ENCODE results near the gene SH3BP1.
"Not testable (repeated sequence)": the region's sequence is repeated elsewhere in the genome, so short reads cannot be mapped to it uniquely, and the experiment has no call there.

The SH3BP1 gene, protein sequence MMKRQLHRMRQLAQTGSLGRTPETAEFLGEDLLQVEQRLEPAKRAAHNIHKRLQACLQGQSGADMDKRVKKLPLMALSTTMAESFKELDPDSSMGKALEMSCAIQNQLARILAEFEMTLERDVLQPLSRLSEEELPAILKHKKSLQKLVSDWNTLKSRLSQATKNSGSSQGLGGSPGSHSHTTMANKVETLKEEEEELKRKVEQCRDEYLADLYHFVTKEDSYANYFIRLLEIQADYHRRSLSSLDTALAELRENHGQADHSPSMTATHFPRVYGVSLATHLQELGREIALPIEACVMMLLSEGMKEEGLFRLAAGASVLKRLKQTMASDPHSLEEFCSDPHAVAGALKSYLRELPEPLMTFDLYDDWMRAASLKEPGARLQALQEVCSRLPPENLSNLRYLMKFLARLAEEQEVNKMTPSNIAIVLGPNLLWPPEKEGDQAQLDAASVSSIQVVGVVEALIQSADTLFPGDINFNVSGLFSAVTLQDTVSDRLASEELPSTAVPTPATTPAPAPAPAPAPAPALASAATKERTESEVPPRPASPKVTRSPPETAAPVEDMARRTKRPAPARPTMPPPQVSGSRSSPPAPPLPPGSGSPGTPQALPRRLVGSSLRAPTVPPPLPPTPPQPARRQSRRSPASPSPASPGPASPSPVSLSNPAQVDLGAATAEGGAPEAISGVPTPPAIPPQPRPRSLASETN

DNA sequence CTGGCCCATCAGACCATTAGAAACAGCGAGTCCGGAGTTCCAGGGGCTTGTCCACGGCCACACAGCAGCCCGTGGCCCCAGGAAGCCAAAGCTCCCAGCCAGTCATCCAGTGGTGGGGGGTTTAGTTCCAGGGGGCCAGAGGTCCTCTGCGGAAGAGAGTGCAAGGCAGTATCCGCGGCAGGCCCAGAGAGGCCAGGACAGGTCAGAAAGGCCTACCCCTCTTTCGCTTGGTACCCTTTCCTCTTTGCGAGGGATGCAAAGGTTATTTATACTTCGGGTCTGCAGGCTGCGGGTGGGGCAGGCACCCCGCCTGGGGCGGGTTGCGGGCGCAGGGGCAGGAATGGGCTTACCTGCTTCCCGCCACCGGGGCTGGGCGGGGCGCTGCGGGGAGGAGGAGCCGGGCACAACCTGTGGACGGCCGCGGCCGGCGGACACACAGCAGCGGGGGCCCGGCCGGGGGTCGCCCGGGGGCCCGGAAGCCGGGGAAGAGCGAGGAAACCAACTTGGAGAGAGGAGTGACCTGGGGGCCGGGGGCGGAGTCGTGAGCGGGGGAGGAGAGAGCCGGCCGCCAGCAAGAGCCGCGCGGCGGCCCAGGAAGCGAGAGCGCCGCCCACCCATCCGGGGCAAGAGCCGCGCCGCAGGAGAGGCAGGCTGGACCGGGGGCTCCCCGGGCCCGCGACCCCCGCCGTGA is at the start of gene SH3BP1:
TSS of gene SH3BP1 (plus strand) at position 600 of the 691 bp plus-strand sequence. CDS start 119 bp downstream, outside the sequence.
- peak; percentile 53 to 55 for DNase-seq (ENCODE audit: low read depth in 2 of 2)

DNA sequence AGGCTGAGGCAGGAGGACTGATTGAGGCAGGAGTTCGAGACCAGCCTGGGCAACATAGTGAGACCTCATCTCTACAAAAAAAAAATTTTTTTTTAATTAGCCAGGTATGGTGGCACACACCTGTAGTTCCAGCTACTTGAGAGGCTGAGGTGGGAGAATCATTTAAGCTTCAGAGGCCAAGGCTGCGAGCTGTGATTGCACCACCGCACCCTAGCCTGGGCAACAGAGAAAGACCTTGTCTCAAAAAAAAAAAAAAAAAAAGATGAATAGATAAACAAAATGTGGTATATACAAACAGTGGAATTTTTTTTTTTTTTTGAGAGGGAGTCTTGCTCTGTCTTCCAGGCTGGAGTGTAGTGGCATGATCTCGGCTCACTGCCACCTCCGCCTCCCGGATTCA is 48.4 kb upstream of the SH3BP1 start:
- DNase-seq (ENCODE audit: low read depth in 2 of 2), result not testable (repeated sequence)

DNA sequence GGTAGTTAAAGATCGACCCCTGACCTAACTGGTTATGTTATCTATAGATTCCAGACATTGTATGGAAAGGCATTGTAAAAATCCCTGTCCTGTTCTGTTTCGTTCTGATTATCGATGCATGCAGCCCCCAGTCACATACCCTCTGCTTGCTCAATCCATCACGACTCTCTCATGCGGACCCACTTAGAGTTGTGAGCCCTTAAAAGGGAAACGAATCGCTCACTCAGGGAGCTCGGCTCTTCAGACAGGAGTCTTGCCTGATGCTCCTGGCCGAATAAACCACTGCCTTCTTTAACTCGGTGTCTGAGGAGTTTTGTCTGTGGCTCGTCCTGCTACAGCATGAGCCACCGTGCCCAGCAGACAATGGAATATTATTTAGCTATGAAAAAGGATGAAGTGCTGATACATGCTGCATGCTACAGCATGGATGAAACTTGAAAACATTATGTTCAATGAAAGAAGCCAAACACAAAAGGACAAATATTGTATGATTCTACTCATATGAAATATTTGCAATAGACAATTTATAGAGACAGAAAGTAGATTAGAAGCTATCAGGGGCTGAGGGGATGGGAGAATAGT is 47.6 kb upstream of the SH3BP1 start:
- no peak for DNase-seq (ENCODE audit: low read depth in 2 of 2)

DNA sequence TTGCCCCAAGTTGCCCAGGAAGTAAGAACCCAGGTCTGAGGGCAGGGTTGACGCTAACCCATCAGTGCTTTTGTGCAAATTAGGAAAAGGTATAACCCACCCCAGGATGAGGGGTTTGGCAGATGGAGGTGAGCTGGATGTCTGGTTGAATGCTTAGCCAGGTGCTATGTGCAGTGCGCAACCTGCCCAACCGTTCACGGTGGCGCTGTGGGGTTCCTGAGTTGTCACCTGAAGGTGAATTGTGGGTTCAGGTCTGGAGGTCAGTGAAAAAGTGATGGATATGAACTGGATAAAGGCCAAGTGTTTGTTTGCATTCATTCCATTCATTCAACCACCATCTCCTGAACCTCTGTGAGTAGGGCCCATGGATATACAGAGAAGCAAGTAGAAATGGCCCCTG is 45.2 kb upstream of the SH3BP1 start:
- DNase-seq (ENCODE audit: low read depth in 2 of 2), result no peak

DNA sequence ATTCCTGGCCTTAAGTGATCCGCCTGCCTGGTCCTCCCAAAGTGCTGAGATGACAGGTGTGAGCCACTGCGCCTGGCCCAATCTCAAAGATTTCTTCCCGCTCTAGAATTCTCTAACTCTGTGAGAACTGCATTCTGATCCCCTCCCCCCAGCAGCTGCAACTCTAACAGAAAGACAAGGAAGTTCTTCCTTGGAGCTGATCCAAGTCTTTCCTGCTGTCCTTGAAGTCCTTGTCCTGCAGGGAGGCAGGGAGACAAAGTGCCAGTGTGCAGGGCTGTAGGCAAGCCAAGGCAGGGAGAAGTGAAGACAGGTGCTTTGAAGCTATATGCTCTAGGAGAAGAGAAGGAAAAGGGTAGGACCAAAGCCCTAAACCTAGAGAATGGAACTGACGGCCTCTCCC is 40.3 kb upstream of the SH3BP1 start:
- DNase-seq (ENCODE audit: low read depth in 2 of 2), result no peak

DNA sequence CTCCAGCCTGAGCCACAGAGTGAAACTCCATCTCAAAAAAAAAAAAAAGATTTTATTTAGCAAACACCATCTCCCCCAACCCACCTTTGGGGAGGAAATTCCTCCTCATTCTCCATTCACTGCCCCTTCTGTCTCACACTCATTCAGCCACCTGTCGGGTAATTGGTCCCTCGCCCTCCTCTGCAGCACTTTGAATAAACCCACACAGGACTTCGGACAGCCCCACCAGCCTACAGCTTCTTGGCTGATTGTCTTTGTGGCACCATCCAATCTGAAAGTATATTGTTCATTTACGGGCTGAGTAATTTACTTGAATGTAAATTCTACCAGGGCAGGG is 38.3 kb upstream of the SH3BP1 start:
- DNase-seq (ENCODE audit: low read depth in 2 of 2), result no peak

DNA sequence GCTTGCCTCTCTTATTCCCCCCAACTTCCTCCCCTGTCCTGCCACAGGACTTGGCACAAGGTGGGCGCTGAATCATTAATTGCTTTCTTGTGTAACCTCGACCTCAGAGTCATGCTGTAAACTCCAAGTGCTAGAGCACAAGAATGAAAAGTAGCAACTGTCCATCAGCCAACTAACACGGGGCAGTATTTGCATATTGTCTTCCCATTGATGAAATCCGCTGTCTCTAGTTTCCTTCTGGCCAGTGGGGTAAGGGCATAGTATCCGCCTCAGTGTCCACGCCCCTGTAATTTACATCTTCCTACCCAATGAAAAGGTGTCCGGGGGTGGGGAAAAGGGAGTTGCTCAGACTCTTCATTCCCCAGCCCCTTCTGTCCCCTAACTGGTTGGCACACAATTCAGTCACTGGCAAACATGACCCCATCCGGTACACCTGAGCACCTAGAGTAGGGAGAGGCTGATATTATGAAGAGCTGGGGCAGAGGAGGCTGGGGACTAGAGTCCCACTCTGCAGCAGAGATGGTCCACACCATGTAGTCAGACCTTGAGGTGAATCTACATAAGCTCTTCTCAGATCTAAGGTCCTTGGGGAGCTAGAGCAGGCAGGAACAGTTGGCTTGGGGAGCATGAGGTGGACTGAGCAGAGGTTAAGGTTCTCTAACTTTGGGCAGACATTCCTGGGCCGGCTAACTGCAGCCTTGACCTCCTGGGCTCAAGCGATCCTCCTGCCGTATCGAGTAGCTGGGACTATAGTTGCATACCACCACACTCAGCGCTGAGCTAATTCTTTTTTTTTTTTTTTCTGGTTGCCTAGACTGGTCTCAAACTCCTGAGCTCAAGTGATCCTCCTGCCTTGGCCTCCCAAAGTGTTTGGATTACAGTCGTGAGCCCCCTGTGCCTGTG is 37.7 kb upstream of the SH3BP1 start:
- DNase-seq (ENCODE audit: low read depth in 2 of 2), result no peak

DNA sequence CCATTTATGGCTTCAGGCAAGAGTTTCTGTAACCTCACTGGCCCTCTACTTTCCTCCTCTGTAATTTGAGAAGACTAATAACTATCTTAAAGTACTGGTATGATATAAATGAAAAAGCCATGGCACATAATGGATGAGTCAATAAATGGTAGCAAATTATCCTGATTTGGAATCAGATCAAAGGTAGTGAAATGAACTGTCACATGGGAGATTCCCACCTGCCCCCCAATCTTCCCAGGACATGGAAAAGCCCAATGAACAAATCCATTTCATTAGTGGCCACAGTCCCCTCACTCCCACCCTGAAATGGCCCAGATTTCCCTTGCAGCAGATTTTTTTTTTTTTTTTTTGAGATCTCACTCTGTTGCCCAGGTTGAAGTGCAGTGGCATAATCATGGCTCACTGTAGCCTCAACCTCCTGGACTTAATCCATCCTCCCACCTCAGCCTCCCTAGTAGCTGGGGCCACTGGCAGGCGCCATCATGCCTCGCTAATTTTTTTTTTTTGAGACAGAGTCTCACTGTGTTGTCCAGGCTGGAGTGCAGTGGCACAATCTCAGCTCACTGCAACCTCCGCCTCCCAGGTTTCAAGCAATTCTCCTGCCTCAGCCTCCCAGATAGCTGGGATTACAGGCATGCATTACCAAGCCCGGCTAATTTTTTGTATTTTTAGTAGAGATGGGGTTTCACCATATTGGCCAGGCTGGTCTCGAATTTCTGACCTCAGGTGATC is 36.8 kb upstream of the SH3BP1 start:
- DNase-seq (ENCODE audit: low read depth in 2 of 2), result not testable (repeated sequence)

DNA sequence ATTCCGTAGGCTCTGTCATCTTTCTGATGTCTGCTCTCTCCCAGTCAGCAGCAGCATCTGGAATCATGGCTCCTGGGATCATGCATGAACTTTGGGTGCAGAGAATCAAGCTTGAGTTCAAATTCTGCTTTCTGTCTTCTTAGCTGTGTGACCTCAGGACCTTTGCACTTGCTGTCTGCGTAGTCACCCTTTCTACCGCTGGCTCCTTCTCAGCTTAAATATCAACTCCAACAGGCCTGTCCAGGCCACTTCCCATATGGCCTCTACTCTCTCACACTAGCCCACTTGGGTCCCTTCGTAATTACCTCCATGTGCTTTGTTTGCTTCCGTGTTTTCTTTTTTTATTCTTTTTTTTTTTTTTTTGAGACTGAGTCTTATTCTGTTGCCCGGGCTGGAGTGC is 35.4 kb upstream of the SH3BP1 start:
- DNase-seq (ENCODE audit: low read depth in 2 of 2), result no peak

DNA sequence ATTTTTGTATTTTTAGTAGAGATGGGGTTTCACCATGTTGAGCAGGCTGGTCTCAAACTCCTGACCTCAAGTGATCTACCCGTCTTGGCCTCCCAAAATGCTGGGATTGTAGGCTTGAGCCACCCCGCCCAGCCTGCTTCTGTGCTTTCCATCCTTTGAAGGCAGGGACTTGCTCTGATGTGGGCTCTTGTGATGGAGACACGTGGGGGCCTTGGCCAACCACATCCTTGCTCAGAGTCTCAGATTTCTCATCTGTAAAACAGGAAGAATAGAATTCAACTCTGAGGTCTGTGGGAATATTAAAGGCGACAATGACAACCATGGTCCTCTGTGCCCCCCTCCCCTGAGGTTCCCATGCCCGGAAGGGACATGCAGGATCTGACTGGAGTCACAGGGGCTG is 34.6 kb upstream of the SH3BP1 start:
- DNase-seq (ENCODE audit: low read depth in 2 of 2), result no peak

DNA sequence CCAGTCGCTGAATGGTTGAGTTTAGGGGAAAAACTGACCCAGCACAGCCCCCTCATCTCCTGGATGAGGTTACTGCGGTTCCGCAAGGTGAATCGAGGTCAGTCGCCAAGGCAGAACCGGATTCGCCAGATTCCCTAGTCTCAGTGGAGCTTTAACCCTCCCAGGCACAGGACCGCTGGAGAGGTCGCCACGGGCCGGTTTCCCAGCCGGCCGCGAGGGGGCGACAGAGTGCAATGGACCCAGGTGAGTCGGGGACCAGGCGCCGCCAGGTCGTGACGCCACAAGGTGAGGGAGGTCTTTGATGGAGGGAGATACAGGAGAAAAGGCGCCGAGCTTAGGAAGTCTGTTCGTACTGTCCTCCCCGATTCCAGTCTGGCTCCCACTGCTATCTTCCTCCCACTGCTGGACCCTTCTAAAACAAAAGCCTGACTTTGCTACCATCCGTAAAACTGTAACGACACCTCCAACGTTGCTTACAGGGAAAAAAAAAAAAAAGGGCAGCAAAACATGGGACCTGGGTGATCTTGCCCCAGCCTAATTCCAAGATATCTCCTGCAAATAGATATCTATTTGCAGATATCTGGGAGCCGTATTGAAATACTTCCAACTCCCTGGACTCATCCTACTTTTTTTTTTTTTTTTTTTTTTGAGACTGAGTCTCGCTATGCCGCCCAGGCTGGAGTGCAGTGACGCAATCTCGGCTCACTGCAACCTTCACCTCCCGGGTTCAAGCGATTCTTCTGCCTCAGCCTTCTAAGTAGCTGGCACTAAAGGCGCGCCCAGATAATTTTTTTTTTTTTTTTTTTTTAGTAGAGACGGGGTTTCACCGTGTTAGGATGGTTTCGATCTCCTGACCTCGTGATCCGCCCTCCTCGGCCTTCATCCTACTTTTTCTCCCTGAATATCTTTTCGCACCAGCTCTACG is 32.2 kb upstream of the SH3BP1 start:
- peak; percentile 81 to 82 for DNase-seq (ENCODE audit: low read depth in 2 of 2)

DNA sequence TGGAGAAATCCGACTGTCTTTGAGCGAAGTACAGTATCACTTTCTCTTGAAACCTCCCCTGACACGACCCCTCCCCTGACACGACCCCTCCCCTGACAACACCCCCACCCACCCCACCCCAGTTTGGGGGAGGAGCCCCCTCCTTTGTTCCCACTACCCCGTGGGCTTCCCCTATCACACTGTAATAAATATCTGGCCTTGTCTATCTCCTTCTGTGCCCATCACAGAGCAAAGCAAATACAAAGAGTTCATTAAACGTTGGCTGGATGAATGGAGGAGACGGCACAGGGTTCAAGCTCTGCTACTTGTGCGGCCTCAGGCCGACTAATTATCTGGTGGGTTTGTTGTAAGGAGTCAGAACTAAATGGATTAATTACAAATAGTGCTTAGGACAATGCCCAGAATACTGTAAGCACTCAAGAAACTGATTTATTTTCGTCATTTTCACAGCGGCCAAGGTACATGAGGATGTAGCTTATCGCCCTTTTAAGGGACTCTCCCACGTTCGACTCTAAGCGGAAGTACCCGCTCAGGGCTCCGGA is 31.5 kb upstream of the SH3BP1 start:
- DNase-seq (ENCODE audit: low read depth in 2 of 2), result no peak

DNA sequence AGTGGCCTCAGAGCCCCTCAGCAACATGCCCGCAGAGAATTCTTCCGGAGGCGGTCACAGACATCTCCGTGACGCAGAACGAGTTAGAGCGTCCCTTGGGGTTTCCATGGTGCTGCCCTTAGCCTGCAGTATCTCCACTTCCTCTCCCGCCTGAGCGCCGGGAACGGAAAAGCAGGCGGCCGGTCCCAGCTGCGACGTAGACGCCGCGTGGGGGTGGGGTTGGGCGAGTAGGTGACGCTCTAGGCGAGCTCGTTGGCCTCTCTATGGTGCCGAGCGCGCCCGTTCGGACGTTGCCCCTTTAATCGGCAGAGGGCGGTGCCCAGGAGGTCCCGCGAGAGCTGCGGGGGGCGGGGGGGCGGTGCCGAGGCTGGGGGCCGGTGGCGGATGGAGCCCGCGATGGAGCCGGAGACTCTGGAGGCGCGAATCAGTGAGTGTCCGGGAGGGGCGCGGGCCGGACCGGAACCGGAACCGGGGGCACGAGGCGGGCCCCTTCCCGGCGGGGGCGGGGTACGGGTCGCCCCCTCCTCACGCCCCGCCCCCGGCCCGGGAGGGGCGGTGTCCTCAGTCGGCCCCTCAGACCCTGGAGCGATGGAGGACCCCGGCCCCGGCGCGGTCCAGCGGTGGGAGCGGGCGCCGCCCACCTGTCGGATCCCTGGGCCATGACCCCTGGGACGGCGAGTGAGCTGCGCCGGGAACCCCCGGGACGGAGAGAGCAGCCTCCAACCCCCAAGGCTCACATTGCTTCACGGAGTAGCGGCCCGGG is 30.8 kb upstream of the SH3BP1 start, which contains the start of gene GGA1:
TSS of gene GGA1 (plus strand) at position 358 of the 763 bp plus-strand sequence. CDS start at position 385, 27 bp downstream.
- DNase-seq (ENCODE audit: low read depth in 2 of 2), result peak; percentile 94

DNA sequence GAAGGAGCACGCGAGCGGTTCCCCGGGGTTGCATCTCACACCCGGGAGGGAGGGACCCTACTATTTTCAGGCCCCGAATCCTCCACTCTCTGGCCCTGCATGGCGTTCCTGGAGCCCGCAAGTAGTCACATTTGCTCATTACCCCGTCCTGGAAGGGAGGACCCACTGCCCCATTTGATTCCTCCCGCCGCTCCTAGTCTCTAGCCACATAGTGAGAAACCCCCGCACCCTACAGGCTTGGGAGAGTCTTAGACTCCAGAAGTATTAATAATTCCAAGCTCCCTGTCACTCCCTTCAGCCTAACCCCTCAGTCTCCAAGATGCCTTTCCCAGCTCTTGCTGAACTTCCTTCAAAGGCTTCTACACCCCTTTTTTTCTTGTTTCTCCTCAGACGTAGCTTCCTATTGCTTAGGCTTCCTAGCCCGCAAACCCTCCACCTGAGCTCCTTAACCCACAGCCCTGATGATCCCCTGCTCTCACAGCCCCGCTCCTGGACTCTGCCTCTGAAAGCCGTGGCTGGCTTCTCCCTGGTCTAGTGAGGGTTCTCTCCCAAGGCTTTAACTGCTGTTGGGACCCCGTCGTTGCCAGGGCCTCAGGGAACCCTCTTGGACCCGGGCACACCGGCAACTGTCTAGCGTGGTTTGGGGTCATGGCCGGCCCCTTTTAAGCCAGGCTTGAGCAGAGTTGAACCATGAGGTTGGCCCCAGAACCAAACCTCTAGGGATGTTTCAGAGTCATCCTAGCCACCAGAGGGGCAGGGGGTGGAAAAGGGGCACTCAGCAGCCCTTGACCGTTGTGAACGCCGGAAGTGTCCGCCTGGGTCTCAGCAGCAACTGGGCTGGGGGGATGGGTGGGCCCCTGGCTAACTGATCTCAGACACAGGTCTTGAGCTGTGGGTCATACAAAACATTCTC is 30.0 kb upstream of the SH3BP1 start:
- DNase-seq (ENCODE audit: low read depth in 2 of 2), result no peak

DNA sequence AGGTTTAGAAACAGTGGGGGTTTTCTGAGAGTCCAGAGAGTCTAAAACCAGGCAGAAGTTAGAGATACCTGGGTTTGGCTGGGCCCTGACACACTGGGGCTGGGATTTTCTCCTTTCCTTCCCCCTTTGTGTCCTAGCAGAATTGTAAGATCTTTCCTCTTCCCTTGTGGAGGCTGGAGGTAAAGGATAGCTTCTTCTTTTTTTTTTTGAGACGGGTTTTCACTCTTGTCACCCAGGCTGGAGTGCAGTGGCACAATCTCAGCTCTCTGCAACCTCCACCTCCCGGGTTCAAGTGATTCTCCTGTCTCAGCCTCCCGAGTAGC is 29.4 kb upstream of the SH3BP1 start:
- not testable (repeated sequence) for DNase-seq (ENCODE audit: low read depth in 2 of 2)

DNA sequence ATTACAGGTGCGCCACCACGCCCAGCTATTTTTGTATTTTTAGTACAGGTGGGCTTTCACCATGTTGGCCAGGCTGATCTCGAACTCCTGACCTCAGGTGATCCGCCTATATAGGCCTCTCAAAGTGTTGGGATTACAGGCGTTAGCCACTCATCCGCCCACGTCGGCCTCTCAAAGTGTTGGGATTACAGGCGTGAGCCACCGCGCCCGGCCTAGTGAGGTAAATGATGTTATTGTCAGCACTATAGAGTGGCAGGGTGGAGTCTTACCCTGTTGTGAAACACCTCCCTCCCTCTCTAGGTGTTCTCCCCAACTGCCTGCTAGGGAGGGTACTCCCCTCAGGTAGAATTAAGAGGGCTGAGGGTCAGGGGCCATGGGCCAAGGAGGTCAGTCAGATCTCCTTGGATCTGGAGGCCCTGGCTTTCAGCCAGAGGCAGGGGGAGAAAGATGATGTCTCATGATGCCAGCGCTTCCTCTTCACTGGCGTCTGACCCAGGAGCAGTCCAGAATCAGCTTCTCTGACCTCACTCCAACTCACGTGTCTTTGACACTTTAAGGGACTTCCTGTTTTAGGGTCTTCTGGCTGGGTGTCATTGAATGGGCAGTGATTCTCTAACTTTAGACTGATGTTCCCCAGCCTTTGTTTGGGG is 28.9 kb upstream of the SH3BP1 start:
- DNase-seq (ENCODE audit: low read depth in 2 of 2), result no peak

DNA sequence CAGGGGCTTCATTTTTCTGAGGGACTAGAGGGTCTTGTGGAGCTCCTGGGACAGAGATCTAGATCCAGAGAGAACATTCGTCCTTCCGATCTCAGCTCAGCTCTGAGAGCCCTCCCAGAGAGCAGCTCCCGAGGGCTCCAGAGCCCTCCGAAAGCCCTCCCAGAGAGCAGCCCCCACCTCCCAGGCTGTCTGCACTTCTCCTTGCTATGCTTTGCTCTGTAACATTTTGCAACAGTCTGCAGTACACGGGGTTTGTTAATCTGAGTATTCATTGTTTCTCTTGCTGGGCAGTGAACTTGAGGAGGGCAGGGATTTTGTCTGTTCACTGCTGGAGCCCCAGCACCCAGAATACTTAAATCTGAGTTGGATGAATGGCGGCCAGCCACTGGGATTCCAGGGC is 28.3 kb upstream of the SH3BP1 start:
- no peak for DNase-seq (ENCODE audit: low read depth in 2 of 2)
